SK-N-MC (cell line): ENCODE results near the gene TSPAN5.

Experiments
- EZH2 ChIP-seq: fragments of 200-600 bp; sonication (generic); IDR thresholded peaks from one replicate; pipeline ENCODE4 v1.6.1; 2017; ENCODE audit warnings: antibody characterized with exemption
- POLR2AphosphoS5 ChIP-seq: IDR thresholded peaks from 2 replicates; pipeline ENCODE4 v1.6.1; 2012; ENCODE audit warnings: mild to moderate bottlenecking, low read depth, low read length, borderline replicate concordance

DNA sequence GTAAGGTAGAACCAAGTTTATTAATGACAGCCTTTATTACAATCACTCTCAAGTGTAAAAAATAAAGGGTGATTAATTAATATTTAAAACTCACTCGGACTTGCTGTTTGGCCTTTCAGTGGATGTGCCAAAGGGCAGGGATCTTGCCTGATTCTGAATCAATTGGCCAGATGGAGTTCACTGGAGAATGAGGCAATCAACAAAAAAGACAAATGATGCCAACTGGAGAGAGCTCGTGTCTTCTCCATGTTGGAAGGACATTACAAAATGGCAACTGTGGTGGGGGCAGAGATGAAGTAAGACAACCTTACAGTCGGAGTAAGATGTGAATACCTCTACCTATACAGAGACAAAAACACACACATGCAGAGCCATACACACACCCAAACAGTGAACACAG is 188.0 kb downstream of the TSPAN5 start:
- TF ChIP-seq POLR2AphosphoS5 (no peak), EZH2 (no peak)
